H1 (cell line): ENCODE data around the gene KYNU. TPM values are rescaled to one million over a fixed set of nuclear protein-coding genes. Genes with fewer than 3 reads are reported as not detected.

Experiments
- CTCF ChIA-PET: fragments of 300-600 bp; sonication (Branson Sonifier 250); formaldehyde crosslinking; loops from one replicate; lab custom pipeline; 2021; ENCODE audit not compliant: partially characterized antibody; lab: Charles Lee
- POLR2A ChIA-PET: fragments of 300-600 bp; sonication (Branson Sonifier 250); formaldehyde crosslinking; loops from one replicate; lab custom pipeline; 2021; ENCODE audit warnings: inconsistent platforms; ENCODE audit not compliant: partially characterized antibody; lab: Charles Lee
- DNase-seq, 2 experiments: peaks; one replicate each; pipeline versions ENCODE4 v3.0.0 to v3.0.0-alpha.2; 2010 to 2022; ENCODE audit warnings: low spot score in 2 of 2, low read depth in 1 of 2, mixed read lengths in 1 of 2
- FAIRE-seq: peaks from 2 replicates; lab custom pipeline; 2011; peaks lifted over from hg19 to GRCh38; lab: Jason Lieb, UNC
- H2AFZ ChIP-seq: 2 replicates; pipeline ENCODE4 v1.8.1; 2012; ENCODE audit warnings: low read length, inconsistent platforms
- H2AK5ac ChIP-seq: 2 replicates; pipeline ENCODE4 v1.6.1; 2013; ENCODE audit warnings: low read depth, low read length
- H2BK120ac ChIP-seq: replicated peaks from 2 replicates; pipeline ENCODE3; 2013; ENCODE audit warnings: low read depth, low read length, inconsistent platforms
- H2BK12ac ChIP-seq: 2 replicates; pipeline ENCODE4 v1.6.1; 2013; ENCODE audit warnings: low read depth, low read length
- H2BK15ac ChIP-seq: 2 replicates; pipeline ENCODE4 v1.6.1; 2013; ENCODE audit warnings: low read length
- H2BK20ac ChIP-seq: 2 replicates; pipeline ENCODE4 v1.6.1; 2013; ENCODE audit warnings: low read length
- H2BK5ac ChIP-seq: 2 replicates; pipeline ENCODE4 v1.6.1; 2013; ENCODE audit warnings: low read depth, low read length
- H3K14ac ChIP-seq: 2 replicates; pipeline ENCODE4 v1.6.1; 2013; ENCODE audit warnings: inconsistent platforms; ENCODE audit not compliant: insufficient read length
- H3K18ac ChIP-seq: 2 replicates; pipeline ENCODE4 v1.6.1; 2013; ENCODE audit warnings: low read length; ENCODE audit errors: extremely low read depth
- H3K23ac ChIP-seq: 2 replicates; pipeline ENCODE4 v1.6.1; 2013; ENCODE audit warnings: inconsistent platforms; ENCODE audit not compliant: insufficient read length
- H3K23me2 ChIP-seq: 2 replicates; pipeline ENCODE4 v1.6.1; 2013; ENCODE audit warnings: low read depth, low read length
- H3K27ac ChIP-seq: 2 replicates; pipeline ENCODE4 v1.6.1; 2011; ENCODE audit warnings: low read depth, low read length, inconsistent platforms
- H3K27me3 ChIP-seq, 4 experiments: replicated peaks in 1 of 4; 1 replicate in 1 of 4; 2 replicates in 3 of 4; pipeline versions ENCODE4 v1.6.1 to v1.8.1; 2011 to 2013; ENCODE audit warnings: low read length in 3 of 4, mild to moderate bottlenecking in 3 of 4, inconsistent platforms in 2 of 4, mixed read lengths in 2 of 4, moderate library complexity in 1 of 4; ENCODE audit not compliant: control insufficient read depth in 3 of 4, insufficient read depth in 3 of 4; ENCODE audit errors: extremely low read depth in 1 of 4
- H3K36me3 ChIP-seq, 4 experiments: 2 replicates each; pipeline versions ENCODE4 v1.6.1 to v1.8.1; 2011 to 2013; ENCODE audit warnings: mild to moderate bottlenecking in 4 of 4, low read length in 3 of 4, moderate library complexity in 2 of 4, control low read depth in 1 of 4, inconsistent platforms in 1 of 4; ENCODE audit not compliant: insufficient read depth in 4 of 4, control insufficient read depth in 2 of 4
- H3K4ac ChIP-seq: replicated peaks from 2 replicates; pipeline ENCODE3; 2013; ENCODE audit warnings: low read length, low read depth, mixed read lengths, inconsistent platforms; ENCODE audit not compliant: insufficient read length
- H3K4me1 ChIP-seq, 4 experiments: replicated peaks in 1 of 4; 1 replicate in 1 of 4; 2 replicates in 3 of 4; pipeline versions ENCODE4 v1.6.1 to v1.8.1; 2011 to 2013; ENCODE audit warnings: low read length in 3 of 4, inconsistent platforms in 2 of 4, mixed read lengths in 1 of 4; ENCODE audit not compliant: insufficient read depth in 4 of 4, control insufficient read depth in 3 of 4
- H3K4me2 ChIP-seq, 2 experiments: 2 replicates each; pipeline versions ENCODE4 v1.6.1 to v1.8.1; 2011 to 2013; ENCODE audit warnings: low read depth in 2 of 2, low read length in 2 of 2, control low read depth in 1 of 2, inconsistent platforms in 1 of 2, mild to moderate bottlenecking in 1 of 2; ENCODE audit not compliant: insufficient read depth in 1 of 2
- H3K4me3 ChIP-seq, 4 experiments: fragments of 200-600, 300-600 bp in 1 of 4; sonication (generic), shearing (Covaris generic), sonication (Bioruptor Twin) in 1 of 4; 2 replicates each; pipeline versions ENCODE4 v1.5.1 to v1.8.1; 2011 to 2016; ENCODE audit warnings: low read length in 4 of 4, low read depth in 3 of 4, control low read depth in 2 of 4, inconsistent platforms in 2 of 4, mild to moderate bottlenecking in 2 of 4, mixed read lengths in 1 of 4, moderate library complexity in 1 of 4; ENCODE audit not compliant: insufficient read depth in 2 of 4; ENCODE audit errors: extremely low read depth in 1 of 4
- H3K56ac ChIP-seq: replicated peaks from 2 replicates; pipeline ENCODE3; 2013; ENCODE audit warnings: low read depth, mild to moderate bottlenecking, mixed read lengths, low read length, inconsistent platforms; ENCODE audit not compliant: insufficient read length
- H3K79me1 ChIP-seq: 2 replicates; pipeline ENCODE4 v1.6.1; 2013; ENCODE audit warnings: low read depth, low read length, control low read depth
- H3K79me2 ChIP-seq, 2 experiments: 2 replicates each; pipeline versions ENCODE4 v1.6.1 to v1.8.1; 2012 to 2013; ENCODE audit warnings: low read length in 2 of 2, mild to moderate bottlenecking in 2 of 2, inconsistent platforms in 1 of 2; ENCODE audit not compliant: insufficient read depth in 2 of 2, control insufficient read depth in 1 of 2
- H3K9ac ChIP-seq, 4 experiments: replicated peaks in 1 of 4; 1 replicate in 1 of 4; 2 replicates in 3 of 4; pipeline versions ENCODE4 v1.6.1 to v1.8.1; 2011 to 2013; ENCODE audit warnings: low read depth in 3 of 4, low read length in 3 of 4, control low read depth in 2 of 4, mild to moderate bottlenecking in 2 of 4, moderate library complexity in 2 of 4, inconsistent platforms in 1 of 4; ENCODE audit errors: extremely low read depth in 1 of 4
- H3K9me3 ChIP-seq, 2 experiments: 2 replicates each; pipeline versions ENCODE4 v1.6.1 to v1.8.1; 2012 to 2013; ENCODE audit warnings: mild to moderate bottlenecking in 2 of 2, moderate library complexity in 2 of 2, control low read depth in 1 of 2, inconsistent platforms in 1 of 2, low read depth in 1 of 2, low read length in 1 of 2, mixed read lengths in 1 of 2; ENCODE audit not compliant: insufficient read depth in 2 of 2
- H4K20me1 ChIP-seq, 2 experiments: replicated peaks in 1 of 2; 2 replicates each; pipeline versions ENCODE3 to v1.8.1; 2011 to 2013; ENCODE audit warnings: inconsistent platforms in 2 of 2, low read length in 2 of 2, mild to moderate bottlenecking in 1 of 2; ENCODE audit not compliant: insufficient read depth in 2 of 2, control insufficient read depth in 1 of 2
- H4K5ac ChIP-seq: 2 replicates; pipeline ENCODE4 v1.6.1; 2013; ENCODE audit warnings: low read length, low read depth, mixed read lengths, inconsistent platforms; ENCODE audit not compliant: insufficient read length
- H4K8ac ChIP-seq: 2 replicates; pipeline ENCODE4 v1.8.0; 2013; ENCODE audit warnings: mild to moderate bottlenecking, moderate library complexity, low read length, inconsistent platforms; ENCODE audit not compliant: insufficient read depth; ENCODE audit errors: extremely low read depth
- H4K91ac ChIP-seq: replicated peaks from 2 replicates; pipeline ENCODE3; 2013; ENCODE audit warnings: low read length, mixed read lengths, inconsistent platforms; ENCODE audit not compliant: insufficient read length
- GTF2F1 ChIP-seq: IDR thresholded peaks from 2 replicates; pipeline ENCODE4 v1.6.1; 2012; ENCODE audit warnings: low read depth, low read length, improper control_type of control experiment, borderline replicate concordance
- WGBS, 2 experiments: shearing (Covaris generic) in 1 of 2; methylation state at CpG; one replicate each; pipeline versions ENCODE4 v1.1.6 to v1.1.7; 2013 to 2015; ENCODE audit warnings: low lambda C conversion rate in 2 of 2, mixed read lengths in 2 of 2, inconsistent platforms in 1 of 2, low coverage in 1 of 2, missing lambda C conversion rate in 1 of 2; ENCODE audit not compliant: insufficient replicate concordance in 2 of 2, insufficient coverage in 1 of 2, insufficient read length in 1 of 2; ENCODE audit errors: extremely low coverage in 1 of 2, missing lambda C conversion rate in 1 of 2; 5-methylcytosine and 5-hydroxymethylcytosine counted together
- polyA plus RNA-seq, 7 experiments: library from polyadenylated mRNA; depleted of rRNA in 3 of 7; stranded (reverse) in 5 of 7; unstranded in 2 of 7; fragments of >200 nt in 5 of 7; fragments of 200-250 nt in 2 of 7; gene quantifications; 1 replicate in 5 of 7; 2 replicates in 1 of 7; 4 replicates in 1 of 7; pipeline versions ENCODE4 v1.2.1 to v1.2.3, GENCODE V29; 2011 to 2013; ENCODE audit warnings: missing spikeins in 2 of 7, mixed read lengths in 2 of 7
- total RNA-seq: library from RNA; stranded (reverse); fragmentation: NEBNext Ultra II Directional; extraction: Animal tissue kit (Norgen Biotek cat#: 25700); gene quantifications from 2 replicates; pipeline ENCODE4 v1.2.1, GENCODE V29; 2021

KYNU gene
- total and polyA plus RNA-seq, 2 of the 8 experiments (the other 6 are each of a cell fraction or from before 2014, with no cell fraction given): 0.09 to 0.13 TPM

DNA sequence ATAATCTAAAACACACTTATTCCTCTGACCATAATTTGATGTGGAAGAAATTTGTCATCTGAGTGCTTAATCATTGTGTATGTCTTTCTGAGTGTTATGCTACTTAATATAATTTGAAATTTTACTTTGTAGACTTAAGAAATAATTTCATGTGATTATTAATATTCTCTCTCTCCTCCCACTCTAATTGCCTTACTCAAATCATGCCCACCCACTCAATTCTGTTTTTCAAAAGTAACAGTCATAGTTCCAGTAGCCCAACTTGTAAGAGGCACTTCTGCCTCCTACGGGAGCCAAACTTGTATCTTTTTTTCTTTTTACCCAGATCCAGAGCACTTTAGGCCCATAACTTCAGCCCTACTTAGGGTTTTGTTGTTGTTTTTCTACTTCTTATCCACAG is 18.5 kb upstream of the KYNU start:
- Histone ChIP-seq H3K27ac (no peak overlapping the region), H3K79me2 (no peaks in the 10 kb centered on the region), H3K9ac (no peak overlapping the region), H3K27me3 (no peaks in the 10 kb centered on the region), H3K79me1 (no peaks in the 10 kb centered on the region), H3K56ac (no peak overlapping the region), H3K14ac (no peak overlapping the region), H2AK5ac (no peak overlapping the region), H3K23me2 (no peaks in the 10 kb centered on the region), H2AFZ (no peak overlapping the region), H2BK15ac (no peak overlapping the region), H4K20me1 (no peaks in the 10 kb centered on the region), H3K36me3 (no peaks in the 10 kb centered on the region), H3K4me3 (no peak overlapping the region), H3K23ac (no peak overlapping the region), H3K4me2 (no peak overlapping the region), H2BK5ac (no peak overlapping the region), H4K91ac (no peak overlapping the region), H3K18ac (no peak overlapping the region), H3K4ac (no peak overlapping the region), H3K4me1 (no peaks in the 10 kb centered on the region), H4K5ac (no peak overlapping the region), H2BK20ac (no peak overlapping the region), H4K8ac (no peak overlapping the region), H2BK12ac (no peak overlapping the region), H3K9me3 (no peaks in the 10 kb centered on the region), H2BK120ac (no peak overlapping the region)
- DNase-seq: no peak
- POLR2A ChIA-PET: no interaction called here
- WGBS, 2 experiments: 95% methylated on average over 1 of the region's 1 CpG; no CpG with 5 or more reads in 1 of the 2 experiments
- CTCF ChIA-PET: interaction anchor here (0.7 kb wide), 1 partner anchor 469 kb away, joined by 4 read pairs; no protein-coding TSS in a partner anchor
- no peak for FAIRE-seq
- no peak for TF ChIP-seq GTF2F1
